WTC11 (cell line): ENCODE results near the gene COMMD9. TPM values are rescaled to one million over a fixed set of nuclear protein-coding genes. Genes with fewer than 3 reads are reported as not detected.

Experiments used
- ATAC-seq: fragments of 200-7000 bp; cut with Tn5 transposase; 2 replicates; pipeline ENCODE4 v1.10.0; 2021; ENCODE audit warnings: mild to moderate bottlenecking, moderate library complexity
- CTCF ChIA-PET: fragments of 300-600 bp; sonication (Branson Sonifier 250); formaldehyde crosslinking; loops from one replicate; lab custom pipeline; 2021; ENCODE audit warnings: antibody characterized with exemption; lab: Charles Lee
- POLR2A ChIA-PET: fragments of 350-600 bp; sonication (Branson Sonifier 250); formaldehyde crosslinking; loops from one replicate; lab custom pipeline; 2021; ENCODE audit warnings: antibody characterized with exemption; lab: Charles Lee
- DNase-seq: peaks from one replicate; pipeline ENCODE4 v3.0.0; 2021; ENCODE audit warnings: low spot score
- H3K27ac Mint-ChIP-seq: 2 replicates; pipeline ENCODE4 v1.8.0; 2021; ENCODE audit warnings: mixed read lengths
- H3K27me3 Mint-ChIP-seq: 2 replicates; pipeline ENCODE4 v1.8.0; 2021; ENCODE audit warnings: low read depth, mild to moderate bottlenecking, moderate library complexity, mixed read lengths
- H3K36me3 Mint-ChIP-seq: 2 replicates; pipeline ENCODE4 v1.8.0; 2021; ENCODE audit warnings: mixed read lengths
- H3K4me1 Mint-ChIP-seq: 2 replicates; pipeline ENCODE4 v1.8.0; 2022; ENCODE audit warnings: mixed read lengths
- H3K4me3 Mint-ChIP-seq: 2 replicates; pipeline ENCODE4 v1.8.0; 2021; ENCODE audit warnings: mild to moderate bottlenecking, moderate library complexity, mixed read lengths
- H3K9me3 Mint-ChIP-seq: 2 replicates; pipeline ENCODE4 v1.8.0; 2021; ENCODE audit warnings: mixed read lengths
- CREB1 ChIP-seq: sonication (generic); formaldehyde crosslinking; IDR thresholded peaks from 2 replicates; pipeline ENCODE4 v1.8.0; 2023; ENCODE audit warnings: mild to moderate bottlenecking, missing genetic modification reagents
- FOXP1 ChIP-seq: sonication (generic); formaldehyde crosslinking; IDR thresholded peaks from 2 replicates; pipeline ENCODE4 v1.8.0; 2022; ENCODE audit warnings: missing genetic modification reagents, mild to moderate bottlenecking, moderate library complexity, borderline replicate concordance
- JAZF1 ChIP-seq: fragments of 250-450 bp; sonication (Bioruptor Pico); IDR thresholded peaks from 2 replicates; pipeline ENCODE4 v1.9.0; 2021; ENCODE audit warnings: moderate library complexity, mild to moderate bottlenecking, inconsistent platforms
- JUN ChIP-seq: sonication (generic); formaldehyde crosslinking; IDR thresholded peaks from 2 replicates; pipeline ENCODE4 v1.8.0; 2023; ENCODE audit warnings: mild to moderate bottlenecking, missing genetic modification reagents
- KAT7 ChIP-seq: sonication (generic); formaldehyde crosslinking; IDR thresholded peaks from 2 replicates; pipeline ENCODE4 v1.8.1; 2023; ENCODE audit warnings: missing genetic modification reagents, mild to moderate bottlenecking, borderline replicate concordance
- NFE2L1 ChIP-seq: sonication (generic); formaldehyde crosslinking; IDR thresholded peaks from 2 replicates; pipeline ENCODE4 v1.8.1; 2023; ENCODE audit warnings: missing genetic modification reagents
- NR1H2 ChIP-seq: sonication (generic); formaldehyde crosslinking; IDR thresholded peaks from 2 replicates; pipeline ENCODE4 v1.9.0; 2021; ENCODE audit warnings: mild to moderate bottlenecking, moderate library complexity, missing genetic modification reagents
- TP53 ChIP-seq: sonication (generic); formaldehyde crosslinking; IDR thresholded peaks from 2 replicates; pipeline ENCODE4 v1.8.1; 2023; ENCODE audit warnings: mild to moderate bottlenecking, missing genetic modification reagents
- total RNA-seq: library from RNA; stranded (reverse); gene quantifications from 3 replicates; pipeline ENCODE4 v1.2.3, GENCODE V29; 2021
- TF ChIP-seq, protein P1 (sequence below): fragments of 250-450 bp; sonication (Bioruptor Pico); IDR thresholded peaks from 2 replicates; pipeline ENCODE4 v2.1.2; 2022; ENCODE audit warnings: mild to moderate bottlenecking, moderate library complexity
- TF ChIP-seq, protein P2 (sequence below): sonication (generic); formaldehyde crosslinking; IDR thresholded peaks from 2 replicates; pipeline ENCODE4 v1.8.1; 2023; ENCODE audit warnings: mild to moderate bottlenecking, missing genetic modification reagents, borderline replicate concordance
- TF ChIP-seq, protein P3 (sequence below): fragments of 250-450 bp; sonication (Bioruptor Pico); IDR thresholded peaks from 2 replicates; pipeline ENCODE4 v1.9.0; 2021; ENCODE audit warnings: mild to moderate bottlenecking, borderline replicate concordance
- TF ChIP-seq, protein P4 (sequence below): sonication (generic); formaldehyde crosslinking; IDR thresholded peaks from 2 replicates; pipeline ENCODE4 v1.8.0; 2023; ENCODE audit warnings: missing genetic modification reagents, mild to moderate bottlenecking, borderline replicate concordance
- TF ChIP-seq, protein P5 (sequence below): sonication (generic); formaldehyde crosslinking; IDR thresholded peaks from 2 replicates; pipeline ENCODE4 v1.8.0; 2023; ENCODE audit warnings: mild to moderate bottlenecking, missing genetic modification reagents
- TF ChIP-seq, protein P6 (sequence below): sonication (generic); formaldehyde crosslinking; IDR thresholded peaks from 2 replicates; pipeline ENCODE4 v1.8.1; 2022; ENCODE audit warnings: missing genetic modification reagents, borderline replicate concordance

COMMD9 gene
- total RNA-seq, 1 experiment from 2014 or later: 33.3 TPM

DNA sequence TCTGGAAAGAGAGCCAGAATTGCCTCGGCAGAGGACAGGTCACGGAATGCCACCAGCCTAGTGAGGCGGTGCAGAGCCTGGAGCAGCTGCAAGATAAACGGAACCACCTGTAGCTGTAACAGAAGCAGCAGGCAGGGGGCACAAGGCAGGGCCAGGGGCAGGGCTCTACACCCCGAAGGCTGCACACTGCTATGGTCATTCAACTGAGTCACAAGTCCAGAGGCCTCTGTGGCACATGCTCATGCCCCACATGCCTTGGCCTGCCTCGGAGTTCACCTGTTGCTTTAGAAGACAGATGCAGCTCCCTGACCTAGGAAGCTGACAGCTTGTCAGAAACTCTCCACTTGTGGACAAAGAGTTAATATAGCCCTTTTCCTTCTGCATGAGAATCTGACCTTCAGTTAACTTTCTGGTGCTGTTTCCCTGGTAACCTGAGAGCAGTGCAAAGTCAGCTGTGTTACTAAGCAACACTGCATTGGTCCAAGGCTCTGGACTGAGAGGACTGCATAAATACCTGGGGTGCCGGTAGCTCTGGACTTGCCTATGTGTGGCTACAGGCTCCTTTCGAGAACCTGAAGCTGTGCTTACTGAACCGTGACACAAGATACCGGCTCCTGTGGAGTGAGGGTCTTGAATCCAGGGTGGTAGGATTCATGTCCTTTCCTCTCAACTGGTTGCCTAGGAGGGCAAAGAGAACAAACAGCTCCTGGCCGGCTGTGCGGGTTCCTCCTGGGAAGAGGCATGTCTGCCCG is 10.5 kb downstream of the COMMD9 start:
- H3K27ac Mint-ChIP-seq: no peak overlapping the region
- DNase-seq (no peak), ATAC-seq (peak; percentile 91)
- TF ChIP-seq, protein P1, sequence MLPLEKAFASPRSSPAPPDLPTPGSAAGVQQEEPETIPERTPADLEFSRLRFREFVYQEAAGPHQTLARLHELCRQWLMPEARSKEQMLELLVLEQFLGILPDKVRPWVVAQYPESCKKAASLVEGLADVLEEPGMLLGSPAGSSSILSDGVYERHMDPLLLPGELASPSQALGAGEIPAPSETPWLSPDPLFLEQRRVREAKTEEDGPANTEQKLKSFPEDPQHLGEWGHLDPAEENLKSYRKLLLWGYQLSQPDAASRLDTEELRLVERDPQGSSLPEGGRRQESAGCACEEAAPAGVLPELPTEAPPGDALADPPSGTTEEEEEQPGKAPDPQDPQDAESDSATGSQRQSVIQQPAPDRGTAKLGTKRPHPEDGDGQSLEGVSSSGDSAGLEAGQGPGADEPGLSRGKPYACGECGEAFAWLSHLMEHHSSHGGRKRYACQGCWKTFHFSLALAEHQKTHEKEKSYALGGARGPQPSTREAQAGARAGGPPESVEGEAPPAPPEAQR (CRISPR knock-in tag): no peak
- TF ChIP-seq NFE2L1 (CRISPR knock-in tag) (no peak), NR1H2 (CRISPR knock-in tag) (no peak), CREB1 (no peak)
- TF ChIP-seq, protein P2, sequence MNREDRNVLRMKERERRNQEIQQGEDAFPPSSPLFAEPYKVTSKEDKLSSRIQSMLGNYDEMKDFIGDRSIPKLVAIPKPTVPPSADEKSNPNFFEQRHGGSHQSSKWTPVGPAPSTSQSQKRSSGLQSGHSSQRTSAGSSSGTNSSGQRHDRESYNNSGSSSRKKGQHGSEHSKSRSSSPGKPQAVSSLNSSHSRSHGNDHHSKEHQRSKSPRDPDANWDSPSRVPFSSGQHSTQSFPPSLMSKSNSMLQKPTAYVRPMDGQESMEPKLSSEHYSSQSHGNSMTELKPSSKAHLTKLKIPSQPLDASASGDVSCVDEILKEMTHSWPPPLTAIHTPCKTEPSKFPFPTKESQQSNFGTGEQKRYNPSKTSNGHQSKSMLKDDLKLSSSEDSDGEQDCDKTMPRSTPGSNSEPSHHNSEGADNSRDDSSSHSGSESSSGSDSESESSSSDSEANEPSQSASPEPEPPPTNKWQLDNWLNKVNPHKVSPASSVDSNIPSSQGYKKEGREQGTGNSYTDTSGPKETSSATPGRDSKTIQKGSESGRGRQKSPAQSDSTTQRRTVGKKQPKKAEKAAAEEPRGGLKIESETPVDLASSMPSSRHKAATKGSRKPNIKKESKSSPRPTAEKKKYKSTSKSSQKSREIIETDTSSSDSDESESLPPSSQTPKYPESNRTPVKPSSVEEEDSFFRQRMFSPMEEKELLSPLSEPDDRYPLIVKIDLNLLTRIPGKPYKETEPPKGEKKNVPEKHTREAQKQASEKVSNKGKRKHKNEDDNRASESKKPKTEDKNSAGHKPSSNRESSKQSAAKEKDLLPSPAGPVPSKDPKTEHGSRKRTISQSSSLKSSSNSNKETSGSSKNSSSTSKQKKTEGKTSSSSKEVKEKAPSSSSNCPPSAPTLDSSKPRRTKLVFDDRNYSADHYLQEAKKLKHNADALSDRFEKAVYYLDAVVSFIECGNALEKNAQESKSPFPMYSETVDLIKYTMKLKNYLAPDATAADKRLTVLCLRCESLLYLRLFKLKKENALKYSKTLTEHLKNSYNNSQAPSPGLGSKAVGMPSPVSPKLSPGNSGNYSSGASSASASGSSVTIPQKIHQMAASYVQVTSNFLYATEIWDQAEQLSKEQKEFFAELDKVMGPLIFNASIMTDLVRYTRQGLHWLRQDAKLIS: no peak
- TF ChIP-seq, protein P3, sequence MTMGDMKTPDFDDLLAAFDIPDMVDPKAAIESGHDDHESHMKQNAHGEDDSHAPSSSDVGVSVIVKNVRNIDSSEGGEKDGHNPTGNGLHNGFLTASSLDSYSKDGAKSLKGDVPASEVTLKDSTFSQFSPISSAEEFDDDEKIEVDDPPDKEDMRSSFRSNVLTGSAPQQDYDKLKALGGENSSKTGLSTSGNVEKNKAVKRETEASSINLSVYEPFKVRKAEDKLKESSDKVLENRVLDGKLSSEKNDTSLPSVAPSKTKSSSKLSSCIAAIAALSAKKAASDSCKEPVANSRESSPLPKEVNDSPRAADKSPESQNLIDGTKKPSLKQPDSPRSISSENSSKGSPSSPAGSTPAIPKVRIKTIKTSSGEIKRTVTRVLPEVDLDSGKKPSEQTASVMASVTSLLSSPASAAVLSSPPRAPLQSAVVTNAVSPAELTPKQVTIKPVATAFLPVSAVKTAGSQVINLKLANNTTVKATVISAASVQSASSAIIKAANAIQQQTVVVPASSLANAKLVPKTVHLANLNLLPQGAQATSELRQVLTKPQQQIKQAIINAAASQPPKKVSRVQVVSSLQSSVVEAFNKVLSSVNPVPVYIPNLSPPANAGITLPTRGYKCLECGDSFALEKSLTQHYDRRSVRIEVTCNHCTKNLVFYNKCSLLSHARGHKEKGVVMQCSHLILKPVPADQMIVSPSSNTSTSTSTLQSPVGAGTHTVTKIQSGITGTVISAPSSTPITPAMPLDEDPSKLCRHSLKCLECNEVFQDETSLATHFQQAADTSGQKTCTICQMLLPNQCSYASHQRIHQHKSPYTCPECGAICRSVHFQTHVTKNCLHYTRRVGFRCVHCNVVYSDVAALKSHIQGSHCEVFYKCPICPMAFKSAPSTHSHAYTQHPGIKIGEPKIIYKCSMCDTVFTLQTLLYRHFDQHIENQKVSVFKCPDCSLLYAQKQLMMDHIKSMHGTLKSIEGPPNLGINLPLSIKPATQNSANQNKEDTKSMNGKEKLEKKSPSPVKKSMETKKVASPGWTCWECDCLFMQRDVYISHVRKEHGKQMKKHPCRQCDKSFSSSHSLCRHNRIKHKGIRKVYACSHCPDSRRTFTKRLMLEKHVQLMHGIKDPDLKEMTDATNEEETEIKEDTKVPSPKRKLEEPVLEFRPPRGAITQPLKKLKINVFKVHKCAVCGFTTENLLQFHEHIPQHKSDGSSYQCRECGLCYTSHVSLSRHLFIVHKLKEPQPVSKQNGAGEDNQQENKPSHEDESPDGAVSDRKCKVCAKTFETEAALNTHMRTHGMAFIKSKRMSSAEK (CRISPR knock-in tag): no peak
- TF ChIP-seq, protein P4, sequence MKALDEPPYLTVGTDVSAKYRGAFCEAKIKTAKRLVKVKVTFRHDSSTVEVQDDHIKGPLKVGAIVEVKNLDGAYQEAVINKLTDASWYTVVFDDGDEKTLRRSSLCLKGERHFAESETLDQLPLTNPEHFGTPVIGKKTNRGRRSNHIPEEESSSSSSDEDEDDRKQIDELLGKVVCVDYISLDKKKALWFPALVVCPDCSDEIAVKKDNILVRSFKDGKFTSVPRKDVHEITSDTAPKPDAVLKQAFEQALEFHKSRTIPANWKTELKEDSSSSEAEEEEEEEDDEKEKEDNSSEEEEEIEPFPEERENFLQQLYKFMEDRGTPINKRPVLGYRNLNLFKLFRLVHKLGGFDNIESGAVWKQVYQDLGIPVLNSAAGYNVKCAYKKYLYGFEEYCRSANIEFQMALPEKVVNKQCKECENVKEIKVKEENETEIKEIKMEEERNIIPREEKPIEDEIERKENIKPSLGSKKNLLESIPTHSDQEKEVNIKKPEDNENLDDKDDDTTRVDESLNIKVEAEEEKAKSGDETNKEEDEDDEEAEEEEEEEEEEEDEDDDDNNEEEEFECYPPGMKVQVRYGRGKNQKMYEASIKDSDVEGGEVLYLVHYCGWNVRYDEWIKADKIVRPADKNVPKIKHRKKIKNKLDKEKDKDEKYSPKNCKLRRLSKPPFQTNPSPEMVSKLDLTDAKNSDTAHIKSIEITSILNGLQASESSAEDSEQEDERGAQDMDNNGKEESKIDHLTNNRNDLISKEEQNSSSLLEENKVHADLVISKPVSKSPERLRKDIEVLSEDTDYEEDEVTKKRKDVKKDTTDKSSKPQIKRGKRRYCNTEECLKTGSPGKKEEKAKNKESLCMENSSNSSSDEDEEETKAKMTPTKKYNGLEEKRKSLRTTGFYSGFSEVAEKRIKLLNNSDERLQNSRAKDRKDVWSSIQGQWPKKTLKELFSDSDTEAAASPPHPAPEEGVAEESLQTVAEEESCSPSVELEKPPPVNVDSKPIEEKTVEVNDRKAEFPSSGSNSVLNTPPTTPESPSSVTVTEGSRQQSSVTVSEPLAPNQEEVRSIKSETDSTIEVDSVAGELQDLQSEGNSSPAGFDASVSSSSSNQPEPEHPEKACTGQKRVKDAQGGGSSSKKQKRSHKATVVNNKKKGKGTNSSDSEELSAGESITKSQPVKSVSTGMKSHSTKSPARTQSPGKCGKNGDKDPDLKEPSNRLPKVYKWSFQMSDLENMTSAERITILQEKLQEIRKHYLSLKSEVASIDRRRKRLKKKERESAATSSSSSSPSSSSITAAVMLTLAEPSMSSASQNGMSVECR (CRISPR knock-in tag): no peak
- ChIA-PET CTCF (interaction anchor here (1.1 to 2.1 kb wide), 8 partner anchors 11 to 457 kb away, joined by 3 to 20 read pairs (median 6); no protein-coding TSS in a partner anchor), POLR2A (interaction anchor here (0.5 kb wide), 1 partner anchor 98 kb away, joined by 3 read pairs; no protein-coding TSS in a partner anchor)
- H3K36me3 Mint-ChIP-seq: peaks cover 1% of the 10 kb centered on the region; the same call in 1 of the 2 replicates
- no peaks in the 10 kb centered on the region; the same call in 1 of the 2 replicates for H3K27me3 Mint-ChIP-seq
- H3K9me3 Mint-ChIP-seq: no peaks in the 10 kb centered on the region; the same call in 1 of the 2 replicates
- no peak overlapping the region for H3K4me3 Mint-ChIP-seq
- no peaks in the 10 kb centered on the region for H3K4me1 Mint-ChIP-seq

DNA sequence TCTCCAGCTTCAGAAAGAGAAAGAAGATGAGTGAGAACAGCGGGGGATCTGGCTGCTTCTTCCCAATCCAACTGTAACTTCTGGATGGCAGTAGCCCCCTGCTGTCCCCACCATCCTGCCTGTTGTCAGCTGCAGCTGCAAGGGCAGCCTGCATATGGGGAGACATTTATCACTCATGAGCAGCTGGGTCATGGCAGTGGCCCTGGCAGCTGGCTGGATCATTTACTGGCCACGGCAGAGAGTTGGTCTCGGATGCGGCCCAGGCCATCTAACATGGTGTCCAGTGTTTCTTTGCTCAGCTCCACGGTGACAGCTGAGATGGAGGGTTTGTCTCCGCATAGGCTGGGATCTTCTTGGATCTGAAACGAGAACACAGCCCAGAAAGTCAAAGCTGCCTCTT is 14.8 kb downstream of the COMMD9 start:
- ChIA-PET POLR2A (interaction anchor here (0.6 kb wide), 1 partner anchor 73 kb away, joined by 4 read pairs; no protein-coding TSS in a partner anchor), CTCF (interaction anchor here (1.3 to 5.1 kb wide), 3 partner anchors 8 to 452 kb away, joined by 3 to 26 read pairs (median 9); no protein-coding TSS in a partner anchor)
- H3K27ac Mint-ChIP-seq: no peak overlapping the region
- no peak overlapping the region for H3K4me3 Mint-ChIP-seq
- ATAC-seq: no peak
- H3K4me1 Mint-ChIP-seq: no peaks in the 10 kb centered on the region
- DNase-seq: no peak
- peaks cover 16% of the 10 kb centered on the region for H3K36me3 Mint-ChIP-seq
- H3K9me3 Mint-ChIP-seq: no peaks in the 10 kb centered on the region
- H3K27me3 Mint-ChIP-seq: no peaks in the 10 kb centered on the region
- TF ChIP-seq, protein P5, sequence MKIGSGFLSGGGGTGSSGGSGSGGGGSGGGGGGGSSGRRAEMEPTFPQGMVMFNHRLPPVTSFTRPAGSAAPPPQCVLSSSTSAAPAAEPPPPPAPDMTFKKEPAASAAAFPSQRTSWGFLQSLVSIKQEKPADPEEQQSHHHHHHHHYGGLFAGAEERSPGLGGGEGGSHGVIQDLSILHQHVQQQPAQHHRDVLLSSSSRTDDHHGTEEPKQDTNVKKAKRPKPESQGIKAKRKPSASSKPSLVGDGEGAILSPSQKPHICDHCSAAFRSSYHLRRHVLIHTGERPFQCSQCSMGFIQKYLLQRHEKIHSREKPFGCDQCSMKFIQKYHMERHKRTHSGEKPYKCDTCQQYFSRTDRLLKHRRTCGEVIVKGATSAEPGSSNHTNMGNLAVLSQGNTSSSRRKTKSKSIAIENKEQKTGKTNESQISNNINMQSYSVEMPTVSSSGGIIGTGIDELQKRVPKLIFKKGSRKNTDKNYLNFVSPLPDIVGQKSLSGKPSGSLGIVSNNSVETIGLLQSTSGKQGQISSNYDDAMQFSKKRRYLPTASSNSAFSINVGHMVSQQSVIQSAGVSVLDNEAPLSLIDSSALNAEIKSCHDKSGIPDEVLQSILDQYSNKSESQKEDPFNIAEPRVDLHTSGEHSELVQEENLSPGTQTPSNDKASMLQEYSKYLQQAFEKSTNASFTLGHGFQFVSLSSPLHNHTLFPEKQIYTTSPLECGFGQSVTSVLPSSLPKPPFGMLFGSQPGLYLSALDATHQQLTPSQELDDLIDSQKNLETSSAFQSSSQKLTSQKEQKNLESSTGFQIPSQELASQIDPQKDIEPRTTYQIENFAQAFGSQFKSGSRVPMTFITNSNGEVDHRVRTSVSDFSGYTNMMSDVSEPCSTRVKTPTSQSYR: no peak
- no peak for TF ChIP-seq CREB1
- no peak for TF ChIP-seq KAT7 (CRISPR knock-in tag)
- TF ChIP-seq TP53 (CRISPR knock-in tag): no peak
- no peak for TF ChIP-seq JAZF1 (CRISPR knock-in tag)
- TF ChIP-seq JUN (CRISPR knock-in tag): no peak
- no peak for TF ChIP-seq FOXP1 (CRISPR knock-in tag)
- TF ChIP-seq, protein P6, sequence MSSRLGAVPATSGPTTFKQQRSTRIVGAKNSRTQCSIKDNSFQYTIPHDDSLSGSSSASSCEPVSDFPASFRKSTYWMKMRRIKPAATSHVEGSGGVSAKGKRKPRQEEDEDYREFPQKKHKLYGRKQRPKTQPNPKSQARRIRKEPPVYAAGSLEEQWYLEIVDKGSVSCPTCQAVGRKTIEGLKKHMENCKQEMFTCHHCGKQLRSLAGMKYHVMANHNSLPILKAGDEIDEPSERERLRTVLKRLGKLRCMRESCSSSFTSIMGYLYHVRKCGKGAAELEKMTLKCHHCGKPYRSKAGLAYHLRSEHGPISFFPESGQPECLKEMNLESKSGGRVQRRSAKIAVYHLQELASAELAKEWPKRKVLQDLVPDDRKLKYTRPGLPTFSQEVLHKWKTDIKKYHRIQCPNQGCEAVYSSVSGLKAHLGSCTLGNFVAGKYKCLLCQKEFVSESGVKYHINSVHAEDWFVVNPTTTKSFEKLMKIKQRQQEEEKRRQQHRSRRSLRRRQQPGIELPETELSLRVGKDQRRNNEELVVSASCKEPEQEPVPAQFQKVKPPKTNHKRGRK (CRISPR knock-in tag): no peak
